ENCODE measurements around the gene MLIP.

- TF ChIP-seq CTCF (conservative IDR thresholded peaks at IDR 0.05; ENCODE audit: low read depth in 2 of 2) = no peak
- no peak for TF ChIP-seq JUNB (IDR thresholded peaks at IDR 0.05; ENCODE audit: unreplicated experiment)
- TF ChIP-seq ETS1 (IDR thresholded peaks at IDR 0.05) = no peak
- TF ChIP-seq EZH2 (IDR thresholded peaks at IDR 0.05; ENCODE audit: low read depth, unreplicated experiment) = no peak
- no peak for TF ChIP-seq CREB1 (CRISPR knock-in tag; IDR thresholded peaks at IDR 0.05; ENCODE audit: low read depth)
- no peak for TF ChIP-seq POLR2AphosphoS5 (IDR thresholded peaks at IDR 0.05; ENCODE audit: low read depth)
- no peak for TF ChIP-seq REST (IDR thresholded peaks at IDR 0.05; ENCODE audit: unreplicated experiment)
- TF ChIP-seq ZNF462 (CRISPR knock-in tag; IDR thresholded peaks at IDR 0.05) = no peak
- no peak for TF ChIP-seq EZH2phosphoT487 (IDR thresholded peaks at IDR 0.05; ENCODE audit: unreplicated experiment)
Observed at GRCh38 chr6:54315656-54316055, 204.4 kb downstream of the MLIP start.
